Measurements from ENCODE around the gene RTN4.

The RTN4 gene

DNA sequence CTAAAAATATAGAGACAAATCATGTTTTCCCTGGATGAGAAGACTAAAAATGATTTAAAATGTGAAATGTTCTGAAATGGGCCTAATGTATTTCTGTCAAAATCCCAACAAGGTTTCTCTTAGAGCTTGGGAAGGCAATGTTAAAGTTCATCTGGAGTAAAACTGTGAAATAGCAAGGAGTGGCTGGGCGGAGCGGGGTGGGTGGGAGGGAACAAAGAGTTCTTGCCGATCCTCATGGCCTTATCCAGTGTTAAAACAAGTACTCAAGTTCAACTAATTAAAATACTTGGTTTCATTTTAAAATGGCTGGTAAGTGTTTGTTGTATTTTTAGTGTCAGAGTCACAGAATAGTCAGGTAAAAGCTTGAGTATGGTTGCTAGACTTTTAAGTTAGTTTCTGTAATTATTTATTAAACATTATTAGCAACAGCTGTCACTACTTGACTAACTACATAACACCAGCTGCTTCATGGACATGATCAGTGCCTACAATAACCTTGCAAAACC lies 87.3 kb downstream of the RTN4 start:
- TF ChIP-seq ZNF70 (CRISPR knock-in tag; IDR thresholded peaks at IDR 0.05) (no peak), ZC3H10 (CRISPR knock-in tag; IDR thresholded peaks at IDR 0.05) (no peak)
- TF ChIP-seq, protein P1, sequence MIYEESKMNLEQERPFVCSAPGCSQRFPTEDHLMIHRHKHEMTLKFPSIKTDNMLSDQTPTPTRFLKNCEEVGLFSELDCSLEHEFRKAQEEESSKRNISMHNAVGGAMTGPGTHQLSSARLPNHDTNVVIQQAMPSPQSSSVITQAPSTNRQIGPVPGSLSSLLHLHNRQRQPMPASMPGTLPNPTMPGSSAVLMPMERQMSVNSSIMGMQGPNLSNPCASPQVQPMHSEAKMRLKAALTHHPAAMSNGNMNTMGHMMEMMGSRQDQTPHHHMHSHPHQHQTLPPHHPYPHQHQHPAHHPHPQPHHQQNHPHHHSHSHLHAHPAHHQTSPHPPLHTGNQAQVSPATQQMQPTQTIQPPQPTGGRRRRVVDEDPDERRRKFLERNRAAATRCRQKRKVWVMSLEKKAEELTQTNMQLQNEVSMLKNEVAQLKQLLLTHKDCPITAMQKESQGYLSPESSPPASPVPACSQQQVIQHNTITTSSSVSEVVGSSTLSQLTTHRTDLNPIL (CRISPR knock-in tag; IDR thresholded peaks at IDR 0.05; ENCODE audit: low read depth): no peak
- TF ChIP-seq, protein P2, sequence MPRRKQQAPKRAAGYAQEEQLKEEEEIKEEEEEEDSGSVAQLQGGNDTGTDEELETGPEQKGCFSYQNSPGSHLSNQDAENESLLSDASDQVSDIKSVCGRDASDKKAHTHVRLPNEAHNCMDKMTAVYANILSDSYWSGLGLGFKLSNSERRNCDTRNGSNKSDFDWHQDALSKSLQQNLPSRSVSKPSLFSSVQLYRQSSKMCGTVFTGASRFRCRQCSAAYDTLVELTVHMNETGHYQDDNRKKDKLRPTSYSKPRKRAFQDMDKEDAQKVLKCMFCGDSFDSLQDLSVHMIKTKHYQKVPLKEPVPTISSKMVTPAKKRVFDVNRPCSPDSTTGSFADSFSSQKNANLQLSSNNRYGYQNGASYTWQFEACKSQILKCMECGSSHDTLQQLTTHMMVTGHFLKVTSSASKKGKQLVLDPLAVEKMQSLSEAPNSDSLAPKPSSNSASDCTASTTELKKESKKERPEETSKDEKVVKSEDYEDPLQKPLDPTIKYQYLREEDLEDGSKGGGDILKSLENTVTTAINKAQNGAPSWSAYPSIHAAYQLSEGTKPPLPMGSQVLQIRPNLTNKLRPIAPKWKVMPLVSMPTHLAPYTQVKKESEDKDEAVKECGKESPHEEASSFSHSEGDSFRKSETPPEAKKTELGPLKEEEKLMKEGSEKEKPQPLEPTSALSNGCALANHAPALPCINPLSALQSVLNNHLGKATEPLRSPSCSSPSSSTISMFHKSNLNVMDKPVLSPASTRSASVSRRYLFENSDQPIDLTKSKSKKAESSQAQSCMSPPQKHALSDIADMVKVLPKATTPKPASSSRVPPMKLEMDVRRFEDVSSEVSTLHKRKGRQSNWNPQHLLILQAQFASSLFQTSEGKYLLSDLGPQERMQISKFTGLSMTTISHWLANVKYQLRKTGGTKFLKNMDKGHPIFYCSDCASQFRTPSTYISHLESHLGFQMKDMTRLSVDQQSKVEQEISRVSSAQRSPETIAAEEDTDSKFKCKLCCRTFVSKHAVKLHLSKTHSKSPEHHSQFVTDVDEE (CRISPR knock-in tag; IDR thresholded peaks at IDR 0.05): no peak
- TF ChIP-seq, protein P3, sequence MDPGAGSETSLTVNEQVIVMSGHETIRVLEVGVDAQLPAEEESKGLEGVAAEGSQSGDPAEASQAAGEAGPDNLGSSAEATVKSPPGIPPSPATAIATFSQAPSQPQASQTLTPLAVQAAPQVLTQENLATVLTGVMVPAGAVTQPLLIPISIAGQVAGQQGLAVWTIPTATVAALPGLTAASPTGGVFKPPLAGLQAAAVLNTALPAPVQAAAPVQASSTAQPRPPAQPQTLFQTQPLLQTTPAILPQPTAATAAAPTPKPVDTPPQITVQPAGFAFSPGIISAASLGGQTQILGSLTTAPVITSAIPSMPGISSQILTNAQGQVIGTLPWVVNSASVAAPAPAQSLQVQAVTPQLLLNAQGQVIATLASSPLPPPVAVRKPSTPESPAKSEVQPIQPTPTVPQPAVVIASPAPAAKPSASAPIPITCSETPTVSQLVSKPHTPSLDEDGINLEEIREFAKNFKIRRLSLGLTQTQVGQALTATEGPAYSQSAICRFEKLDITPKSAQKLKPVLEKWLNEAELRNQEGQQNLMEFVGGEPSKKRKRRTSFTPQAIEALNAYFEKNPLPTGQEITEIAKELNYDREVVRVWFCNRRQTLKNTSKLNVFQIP (CRISPR knock-in tag; IDR thresholded peaks at IDR 0.05; ENCODE audit: borderline replicate concordance, low read depth): no peak
- no peak for ATAC-seq

DNA sequence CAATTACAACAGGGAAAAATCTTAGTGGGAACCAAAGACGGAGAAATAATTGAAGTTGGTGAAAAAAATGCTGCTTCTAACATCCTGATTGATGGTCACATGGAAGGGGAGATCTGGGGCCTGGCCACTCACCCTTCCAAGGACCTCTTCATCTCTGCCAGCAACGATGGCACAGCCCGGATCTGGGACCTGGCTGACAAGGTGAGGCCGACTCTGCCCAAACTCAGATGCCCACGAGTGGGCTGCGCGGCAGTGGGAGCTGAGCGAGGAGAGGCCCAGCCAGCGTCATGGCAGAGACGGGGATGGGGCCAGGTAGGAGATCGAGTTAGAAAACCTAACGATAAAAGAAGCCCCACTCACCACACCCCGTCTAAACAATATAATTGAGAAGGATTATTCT lies 87.7 kb downstream of the RTN4 start:
- no peak for ATAC-seq
- TF ChIP-seq RARB (CRISPR knock-in tag; IDR thresholded peaks at IDR 0.05): no peak
- TF ChIP-seq TCF4 (CRISPR knock-in tag; IDR thresholded peaks at IDR 0.05; ENCODE audit: borderline replicate concordance): no peak
- no peak for TF ChIP-seq ZNF70 (CRISPR knock-in tag; IDR thresholded peaks at IDR 0.05)
- TF ChIP-seq GLIS3 (CRISPR knock-in tag; IDR thresholded peaks at IDR 0.05): no peak
- TF ChIP-seq, protein P4, sequence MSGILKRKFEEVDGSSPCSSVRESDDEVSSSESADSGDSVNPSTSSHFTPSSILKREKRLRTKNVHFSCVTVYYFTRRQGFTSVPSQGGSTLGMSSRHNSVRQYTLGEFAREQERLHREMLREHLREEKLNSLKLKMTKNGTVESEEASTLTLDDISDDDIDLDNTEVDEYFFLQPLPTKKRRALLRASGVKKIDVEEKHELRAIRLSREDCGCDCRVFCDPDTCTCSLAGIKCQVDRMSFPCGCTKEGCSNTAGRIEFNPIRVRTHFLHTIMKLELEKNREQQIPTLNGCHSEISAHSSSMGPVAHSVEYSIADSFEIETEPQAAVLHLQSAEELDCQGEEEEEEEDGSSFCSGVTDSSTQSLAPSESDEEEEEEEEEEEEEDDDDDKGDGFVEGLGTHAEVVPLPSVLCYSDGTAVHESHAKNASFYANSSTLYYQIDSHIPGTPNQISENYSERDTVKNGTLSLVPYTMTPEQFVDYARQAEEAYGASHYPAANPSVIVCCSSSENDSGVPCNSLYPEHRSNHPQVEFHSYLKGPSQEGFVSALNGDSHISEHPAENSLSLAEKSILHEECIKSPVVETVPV (CRISPR knock-in tag; IDR thresholded peaks at IDR 0.05): no peak
- TF ChIP-seq ESRRG (CRISPR knock-in tag; IDR thresholded peaks at IDR 0.05): no peak
- TF ChIP-seq ZC3H10 (CRISPR knock-in tag; IDR thresholded peaks at IDR 0.05): no peak
- no peak for TF ChIP-seq ARNTL (CRISPR knock-in tag; IDR thresholded peaks at IDR 0.05; ENCODE audit: borderline replicate concordance, low read depth)
- no peak for TF ChIP-seq PPARA (CRISPR knock-in tag; IDR thresholded peaks at IDR 0.05; ENCODE audit: borderline replicate concordance)

DNA sequence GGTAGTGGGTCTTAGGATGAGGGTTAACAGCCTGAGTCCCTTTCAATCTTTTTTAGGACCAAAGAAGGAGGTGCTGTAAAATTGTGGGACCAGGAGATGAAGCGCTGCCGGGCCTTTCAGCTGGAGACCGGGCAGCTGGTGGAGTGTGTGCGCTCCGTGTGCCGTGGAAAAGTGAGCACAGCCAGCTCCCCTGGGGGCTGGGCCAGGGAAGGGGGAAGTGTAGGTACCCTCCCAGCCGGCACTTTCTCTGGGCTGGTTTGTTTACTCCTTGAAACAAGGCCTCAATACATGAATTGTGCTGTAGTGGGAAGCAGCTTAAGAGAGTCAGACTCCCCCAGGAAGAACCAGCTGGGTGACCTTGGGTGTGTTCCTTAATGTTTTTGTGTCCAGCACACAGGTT lies 90.1 kb downstream of the RTN4 start:
- no peak for ATAC-seq
- no peak for TF ChIP-seq RARB (CRISPR knock-in tag; IDR thresholded peaks at IDR 0.05)
- TF ChIP-seq ZFP3 (CRISPR knock-in tag; IDR thresholded peaks at IDR 0.05): no peak
- TF ChIP-seq TCF4 (CRISPR knock-in tag; IDR thresholded peaks at IDR 0.05; ENCODE audit: borderline replicate concordance): no peak
- TF ChIP-seq ZNF8 (CRISPR knock-in tag; IDR thresholded peaks at IDR 0.05): no peak

DNA sequence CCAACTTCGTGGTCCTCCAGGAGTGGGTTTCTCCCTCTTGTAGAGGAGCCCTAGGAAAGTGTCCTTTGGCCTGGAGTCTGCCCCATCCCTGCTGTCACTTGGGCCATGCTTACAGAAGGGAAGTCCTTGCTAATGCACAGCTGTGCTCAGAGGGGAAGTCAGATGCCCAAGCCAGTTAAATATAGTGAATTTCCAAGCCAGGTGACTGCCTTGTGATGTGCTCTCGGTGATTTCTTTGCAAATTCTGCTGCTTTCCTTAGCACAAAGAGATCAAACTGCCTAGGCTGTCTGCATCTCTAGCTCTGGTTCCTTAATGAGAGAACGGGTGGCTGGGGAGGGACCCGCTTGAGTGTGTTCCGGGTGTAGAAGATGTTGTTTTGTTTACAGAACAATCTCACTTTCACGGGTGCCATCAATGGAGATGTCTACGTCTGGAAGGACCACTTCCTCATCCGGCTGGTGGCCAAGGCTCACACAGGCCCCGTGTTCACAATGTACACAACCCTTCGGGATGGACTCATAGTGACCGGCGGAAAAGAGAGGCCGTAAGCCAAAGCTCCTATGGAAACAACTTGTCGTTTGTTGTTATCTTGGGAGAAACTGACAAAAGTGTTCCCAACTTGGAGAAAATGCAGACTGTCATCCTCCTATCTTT lies 91.4 kb downstream of the RTN4 start:
- no peak for ATAC-seq
- TF ChIP-seq ZNF565 (CRISPR knock-in tag; conservative IDR thresholded peaks at IDR 0.05; ENCODE audit: low read depth) (no peak), PPARA (CRISPR knock-in tag; IDR thresholded peaks at IDR 0.05; ENCODE audit: borderline replicate concordance) (no peak)

DNA sequence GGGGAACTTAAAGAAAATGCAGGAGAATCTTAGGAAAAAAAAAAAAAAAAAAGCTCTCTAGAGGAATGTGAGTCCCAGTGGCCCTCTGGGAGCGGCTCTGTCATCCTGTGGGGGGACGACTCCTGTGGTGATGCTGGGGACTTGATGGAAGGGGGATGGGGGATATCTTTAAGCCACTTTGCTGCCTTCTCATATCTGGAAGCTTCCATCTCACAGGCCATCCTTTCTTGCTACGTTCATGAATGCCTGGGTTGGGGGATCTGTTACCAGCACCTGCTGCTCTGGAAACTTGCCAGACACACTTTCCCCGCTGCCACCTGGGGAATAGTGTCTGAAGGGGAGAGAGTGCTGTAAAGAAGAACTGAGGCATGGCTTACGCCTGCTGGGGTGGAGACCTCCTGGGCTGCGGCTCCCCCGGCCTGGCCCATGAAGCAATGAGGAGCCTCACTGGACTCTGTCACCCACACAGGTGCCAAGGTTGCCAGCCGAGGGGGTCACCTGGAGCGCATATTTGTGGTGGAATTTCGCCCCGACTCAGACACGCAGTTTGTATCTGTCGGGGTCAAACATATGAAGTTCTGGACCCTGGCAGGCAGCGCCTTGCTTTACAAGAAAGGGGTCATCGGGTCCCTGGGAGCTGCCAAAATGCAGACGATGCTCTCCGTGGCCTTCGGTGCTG lies 92.8 kb downstream of the RTN4 start:
- TF ChIP-seq, protein P1 (CRISPR knock-in tag; IDR thresholded peaks at IDR 0.05; ENCODE audit: low read depth): no peak
- TF ChIP-seq, protein P4 (CRISPR knock-in tag; IDR thresholded peaks at IDR 0.05): no peak
- TF ChIP-seq GLIS3 (CRISPR knock-in tag; IDR thresholded peaks at IDR 0.05) (no peak), OSR1 (CRISPR knock-in tag; IDR thresholded peaks at IDR 0.05) (no peak), BACH2 (CRISPR knock-in tag; IDR thresholded peaks at IDR 0.05; ENCODE audit: borderline replicate concordance) (no peak)
- ATAC-seq: no peak
